ENCODE data around the gene MFSD2A.
"Not testable (repeated sequence)": the region's sequence is repeated elsewhere in the genome, so short reads cannot be mapped to it uniquely, and the experiment has no call there.

Gene MFSD2A

DNA sequence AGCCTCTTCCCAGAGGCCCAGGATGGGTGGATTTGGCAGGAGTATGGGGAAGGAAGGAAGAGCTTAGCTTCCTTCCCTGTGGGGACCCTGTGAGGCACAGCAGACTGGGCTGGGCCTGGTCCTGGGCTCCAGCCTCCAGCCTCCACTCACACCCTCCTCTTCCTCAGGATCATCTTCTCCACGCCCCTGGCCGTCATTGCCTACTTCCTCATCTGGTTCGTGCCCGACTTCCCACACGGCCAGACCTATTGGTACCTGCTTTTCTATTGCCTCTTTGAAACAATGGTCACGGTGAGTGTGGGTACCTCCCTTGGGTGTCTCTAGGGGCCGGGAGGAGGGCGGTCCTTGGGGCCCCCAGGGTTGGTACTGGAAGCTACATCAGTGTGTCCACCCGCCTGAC is 10.1 kb downstream of the MFSD2A start:
- DNase-seq (ENCODE audit: low read depth, low spot score), result no peak

DNA sequence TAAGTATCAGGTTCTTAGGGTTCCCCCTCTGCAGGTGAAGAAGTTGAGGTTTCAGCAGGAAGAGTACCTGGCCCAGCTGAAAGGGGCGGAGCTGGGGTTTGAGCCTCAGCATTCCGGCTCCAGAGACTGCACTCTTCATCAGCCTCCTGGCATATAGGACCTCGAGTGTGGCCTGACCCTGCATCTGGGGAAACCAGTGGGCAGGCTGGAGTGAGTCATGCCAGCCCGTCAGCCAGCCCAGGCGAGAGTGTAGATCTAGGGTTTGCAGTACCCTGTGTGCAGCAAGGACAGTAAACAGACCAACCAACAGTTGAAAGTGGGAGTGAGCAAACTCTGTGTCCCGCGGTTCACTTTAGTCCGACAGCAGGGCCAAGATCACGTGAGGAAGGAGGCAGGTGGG is 14.1 kb downstream of the MFSD2A start:
- no peak for DNase-seq (ENCODE audit: low read depth, low spot score)

DNA sequence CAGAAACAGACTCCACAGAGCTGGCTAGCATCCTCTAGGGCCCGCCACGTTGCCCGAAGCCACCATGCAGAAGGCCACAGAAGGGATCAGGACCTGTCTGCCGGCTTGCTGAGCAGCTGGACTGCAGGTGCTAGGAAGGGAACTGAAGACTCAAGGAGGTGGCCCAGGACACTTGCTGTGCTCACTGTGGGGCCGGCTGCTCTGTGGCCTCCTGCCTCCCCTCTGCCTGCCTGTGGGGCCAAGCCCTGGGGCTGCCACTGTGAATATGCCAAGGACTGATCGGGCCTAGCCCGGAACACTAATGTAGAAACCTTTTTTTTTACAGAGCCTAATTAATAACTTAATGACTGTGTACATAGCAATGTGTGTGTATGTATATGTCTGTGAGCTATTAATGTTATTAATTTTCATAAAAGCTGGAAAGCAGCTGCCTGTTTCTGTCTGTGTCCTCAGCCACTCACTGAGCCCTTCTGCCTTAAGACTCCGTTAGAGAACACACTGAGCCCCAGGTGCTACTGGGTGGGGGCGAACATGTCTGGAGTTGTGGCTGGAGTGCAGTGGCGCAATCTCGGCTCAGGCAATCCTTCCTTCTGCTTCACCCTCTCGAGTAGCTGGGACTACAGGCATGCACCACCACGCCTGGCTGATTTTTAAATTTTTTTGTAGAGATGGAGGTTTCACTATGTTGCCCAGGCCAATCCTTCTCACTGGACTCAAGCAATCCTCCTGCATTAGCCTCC is 14.8 kb downstream of the MFSD2A start:
- DNase-seq (ENCODE audit: low read depth, low spot score), result no peak

DNA sequence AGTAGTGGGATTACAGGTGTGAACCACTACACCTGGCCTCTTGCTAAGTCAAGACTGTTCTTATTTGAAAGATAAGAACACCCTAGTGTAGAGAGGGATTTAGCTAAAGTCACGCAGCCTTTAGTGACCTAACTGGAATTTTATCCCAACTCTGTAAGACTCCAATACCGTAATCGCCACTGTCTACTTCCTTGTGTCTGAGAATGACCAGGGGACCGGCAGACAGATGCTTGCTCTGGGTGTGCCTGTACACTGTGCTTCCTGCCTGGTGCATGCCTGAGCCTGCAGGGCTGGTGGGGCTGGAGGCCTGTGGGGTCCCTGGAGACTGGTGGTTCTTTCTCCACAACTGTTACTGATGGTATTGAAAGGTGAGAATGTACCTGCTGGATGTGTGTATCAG is 15.3 kb downstream of the MFSD2A start:
- DNase-seq (ENCODE audit: low read depth, low spot score), result no peak

DNA sequence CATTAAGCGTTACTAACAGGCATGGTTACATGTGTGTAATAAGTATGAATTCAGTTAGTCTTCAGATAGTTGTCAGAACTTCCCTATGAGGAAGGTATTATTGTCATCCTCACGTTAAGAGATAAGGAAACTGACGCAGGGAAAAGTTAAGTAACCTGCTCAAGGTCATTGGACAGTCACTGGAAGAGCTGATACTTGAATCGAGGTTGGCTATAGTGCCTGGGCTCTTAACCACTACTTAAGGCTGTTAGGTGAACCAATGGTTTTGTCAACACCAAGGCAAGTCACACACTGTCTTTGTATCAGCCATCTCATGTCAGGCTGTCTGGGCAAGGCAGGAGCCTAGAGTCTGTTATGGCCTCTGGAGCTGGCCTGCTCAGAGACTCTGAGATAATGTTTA is 16.2 kb downstream of the MFSD2A start:
- DNase-seq (ENCODE audit: low read depth, low spot score), result no peak

DNA sequence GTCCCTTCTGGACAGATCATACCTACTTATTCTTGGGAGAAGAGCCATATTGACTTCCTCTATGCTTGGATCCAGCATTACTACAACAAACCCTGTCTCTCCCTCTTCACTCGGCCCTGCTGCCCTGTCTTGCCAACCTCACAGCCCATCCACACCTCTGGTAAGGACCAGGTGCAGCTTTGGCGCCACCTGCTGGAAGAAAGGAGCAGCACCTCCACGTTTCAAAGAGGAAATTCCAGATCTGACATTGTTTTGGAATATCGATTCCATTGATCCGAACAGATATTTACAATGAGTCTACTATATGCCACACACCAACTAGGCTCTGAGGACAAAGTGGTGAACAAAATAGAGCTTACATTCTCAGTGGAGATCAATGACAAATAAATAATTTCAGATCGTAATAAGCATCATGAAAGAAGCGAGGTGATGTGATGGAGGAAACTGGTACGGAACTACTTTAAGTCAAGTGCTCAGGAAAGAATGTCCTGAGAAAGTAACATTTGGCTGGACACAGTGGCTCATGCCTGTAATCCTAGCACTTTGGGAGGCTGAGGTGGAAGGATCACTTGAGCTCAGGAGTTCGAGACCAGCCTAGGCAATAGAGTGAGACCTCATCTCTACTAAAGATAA is 18.7 kb downstream of the MFSD2A start:
- no peak for DNase-seq (ENCODE audit: low read depth, low spot score)

GRCh38 chr1:39976732-39977131 is 21.8 kb downstream of the MFSD2A start:
- peak; percentile 86 for DNase-seq (ENCODE audit: low read depth, low spot score)

GRCh38 chr1:39977202-39977601 is 22.3 kb downstream of the MFSD2A start:
- no peak for DNase-seq (ENCODE audit: low read depth, low spot score)

DNA sequence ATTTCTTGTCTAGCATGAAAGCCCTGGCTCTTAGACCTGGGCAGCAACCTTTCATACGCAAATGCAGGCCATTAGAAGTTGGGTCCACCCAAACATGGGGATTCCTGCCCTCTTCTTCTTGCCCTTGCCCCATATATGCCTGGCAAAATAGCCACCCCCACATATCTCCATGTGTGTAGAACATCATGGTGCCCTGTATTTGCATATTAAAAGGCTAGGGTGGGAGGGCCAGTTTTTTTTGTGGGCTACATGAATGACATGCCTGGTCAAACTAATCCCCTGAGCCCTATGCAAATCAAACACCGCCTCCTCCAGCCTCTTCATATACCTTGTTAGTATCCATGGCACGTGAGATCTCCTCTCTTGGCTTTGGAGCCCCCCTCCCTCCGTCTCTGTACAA is 24.7 kb downstream of the MFSD2A start:
- DNase-seq (ENCODE audit: low read depth, low spot score), result no peak

DNA sequence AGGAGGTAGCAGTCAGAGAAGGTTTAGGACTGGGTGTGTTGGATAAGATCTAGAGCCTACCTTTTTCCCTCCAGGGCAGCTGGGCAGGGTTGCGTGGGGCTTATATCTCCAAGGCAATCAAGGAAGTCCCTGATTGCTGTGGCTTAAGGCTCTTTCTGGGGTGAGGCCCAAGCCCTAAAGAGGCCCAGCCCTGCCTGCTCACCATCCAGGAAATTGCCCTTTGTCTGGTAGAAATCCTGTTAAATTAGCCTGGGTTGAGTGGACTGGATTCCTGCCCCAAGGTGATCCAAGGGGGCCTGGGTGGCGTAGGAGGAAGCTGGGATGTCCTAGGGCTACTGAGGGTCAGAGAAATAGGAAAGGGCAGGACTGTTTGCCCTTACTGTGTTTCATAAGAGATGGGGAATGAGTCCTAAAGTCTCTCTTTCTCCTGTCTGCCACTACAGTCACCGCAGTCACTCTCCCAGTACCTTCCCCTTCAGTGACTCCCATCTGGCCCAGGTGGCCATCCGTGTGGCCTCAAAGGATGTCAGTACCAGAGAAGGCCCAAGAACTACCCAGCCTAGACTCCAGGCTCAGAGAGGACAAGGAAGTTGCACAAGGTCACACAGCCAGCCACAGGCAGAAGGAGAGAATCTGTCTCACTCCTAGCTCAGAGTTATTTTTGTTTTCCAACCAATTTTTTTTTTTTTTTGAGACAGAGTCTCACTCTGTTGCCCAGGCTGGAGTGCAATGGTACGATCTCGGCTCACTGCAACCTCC is 25.8 kb downstream of the MFSD2A start:
- no peak for DNase-seq (ENCODE audit: low read depth, low spot score)

DNA sequence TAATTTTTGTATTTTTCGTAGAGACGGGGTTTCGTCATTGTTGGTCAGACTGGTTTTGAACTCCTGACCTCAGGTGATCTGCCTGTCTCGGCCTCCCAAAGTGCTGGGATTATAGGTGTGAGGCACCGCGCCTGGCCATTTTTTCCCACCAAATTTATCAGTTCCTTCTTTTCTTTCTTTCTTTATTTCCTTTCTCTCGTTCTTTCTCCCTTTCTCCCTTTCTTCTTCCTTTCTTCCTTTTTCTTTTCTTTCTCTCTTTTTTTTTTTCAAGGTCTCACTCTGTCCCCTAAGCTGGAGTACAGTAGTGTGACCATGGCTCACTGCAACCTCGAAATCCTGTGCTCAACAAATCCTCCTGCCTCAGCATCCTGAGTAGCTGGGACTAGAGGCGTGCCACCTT is 26.4 kb downstream of the MFSD2A start:
- DNase-seq (ENCODE audit: low read depth, low spot score), result no peak

- no peak for DNase-seq (ENCODE audit: low read depth, low spot score)
Observed at GRCh38 chr1:39981945-39982344, 27.0 kb downstream of the MFSD2A start.

GRCh38 chr1:39984480-39984879 is 29.5 kb downstream of the MFSD2A start:
- not testable (repeated sequence) for DNase-seq (ENCODE audit: low read depth, low spot score)

GRCh38 chr1:39984951-39985350 is 30.0 kb downstream of the MFSD2A start:
- DNase-seq (ENCODE audit: low read depth, low spot score), result no peak

GRCh38 chr1:39987869-39988268 is 32.9 kb downstream of the MFSD2A start:
- no peak for DNase-seq (ENCODE audit: low read depth, low spot score)

DNA sequence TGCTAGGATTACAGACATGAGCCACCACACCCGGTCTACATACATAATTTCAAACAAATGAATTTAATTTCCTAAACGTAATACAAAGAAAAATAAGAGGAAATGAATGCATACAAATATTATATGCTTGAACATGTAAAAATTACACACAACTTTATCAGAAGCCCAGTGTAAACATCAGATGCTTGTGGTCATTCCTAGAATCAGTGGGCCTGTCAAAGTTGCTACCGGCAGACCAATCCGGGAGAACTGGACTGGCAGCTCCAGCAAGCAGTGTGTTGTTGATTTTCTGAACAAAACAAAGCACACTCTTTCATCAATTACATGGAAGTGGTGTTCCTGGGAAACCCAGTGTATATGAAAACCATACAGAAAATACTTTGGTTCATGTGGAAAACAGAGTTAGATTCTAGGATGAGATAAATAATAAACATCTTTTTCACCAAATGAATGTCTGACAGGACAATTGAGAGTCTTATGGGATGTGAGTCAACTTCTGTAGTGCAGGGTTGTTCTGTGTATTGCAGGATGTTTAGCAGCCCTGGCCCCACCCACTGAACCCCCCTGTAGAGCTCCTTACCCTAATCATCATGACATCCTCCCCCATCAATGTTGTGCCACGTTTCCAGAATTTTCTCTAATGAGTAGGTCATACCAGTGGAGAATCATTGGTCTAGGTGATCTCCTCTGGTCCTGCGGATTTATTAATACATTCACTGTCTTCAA is 33.8 kb downstream of the MFSD2A start:
- DNase-seq (ENCODE audit: low read depth, low spot score), result no peak

GRCh38 chr1:39990428-39990827 is 35.5 kb downstream of the MFSD2A start:
- no peak for DNase-seq (ENCODE audit: low read depth, low spot score)

DNA sequence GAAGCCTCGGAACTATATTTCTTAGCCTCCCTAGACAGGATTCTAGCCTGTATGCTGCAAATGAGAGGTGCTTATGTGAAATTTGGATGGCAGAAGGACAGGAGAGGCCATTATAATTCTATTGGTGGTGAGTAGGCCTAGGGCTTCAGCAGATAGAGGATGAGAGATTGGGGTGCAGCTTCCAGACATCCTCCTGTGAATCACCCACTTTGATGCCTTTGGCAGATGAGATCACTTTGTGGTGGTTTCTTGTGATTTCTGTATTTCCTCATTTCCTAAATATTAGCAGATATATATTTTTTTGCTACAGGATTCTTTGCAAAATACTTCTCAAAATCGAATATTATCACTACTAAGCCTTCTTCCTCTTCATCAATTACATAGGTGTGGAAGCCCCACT is 37.3 kb downstream of the MFSD2A start:
- DNase-seq (ENCODE audit: low read depth, low spot score), result no peak

GRCh38 chr1:39992888-39993287 is 37.9 kb downstream of the MFSD2A start:
- no peak for DNase-seq (ENCODE audit: low read depth, low spot score)

DNA sequence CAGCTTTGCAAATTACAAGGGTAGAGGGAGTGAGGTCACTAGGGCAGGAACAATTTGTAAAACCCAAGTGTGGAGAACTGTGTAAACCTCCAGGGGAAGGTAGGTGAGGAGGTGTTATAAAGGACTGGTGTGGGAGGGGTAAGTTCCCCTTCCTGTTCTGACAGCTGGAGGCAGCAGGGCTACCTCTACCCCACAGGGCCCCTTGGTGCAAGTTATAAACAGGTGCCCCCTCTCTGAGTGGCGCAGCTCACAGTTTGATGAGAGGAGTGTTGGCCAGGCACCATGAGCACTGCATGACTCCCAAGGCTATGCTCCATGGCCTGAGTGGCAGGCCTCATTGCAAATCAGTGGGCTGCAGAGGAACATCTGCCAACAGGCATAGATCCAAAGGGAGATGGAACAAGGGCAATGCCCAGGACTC is 41.0 kb downstream of the MFSD2A start:
- DNase-seq (ENCODE audit: low read depth, low spot score), result no peak

DNA sequence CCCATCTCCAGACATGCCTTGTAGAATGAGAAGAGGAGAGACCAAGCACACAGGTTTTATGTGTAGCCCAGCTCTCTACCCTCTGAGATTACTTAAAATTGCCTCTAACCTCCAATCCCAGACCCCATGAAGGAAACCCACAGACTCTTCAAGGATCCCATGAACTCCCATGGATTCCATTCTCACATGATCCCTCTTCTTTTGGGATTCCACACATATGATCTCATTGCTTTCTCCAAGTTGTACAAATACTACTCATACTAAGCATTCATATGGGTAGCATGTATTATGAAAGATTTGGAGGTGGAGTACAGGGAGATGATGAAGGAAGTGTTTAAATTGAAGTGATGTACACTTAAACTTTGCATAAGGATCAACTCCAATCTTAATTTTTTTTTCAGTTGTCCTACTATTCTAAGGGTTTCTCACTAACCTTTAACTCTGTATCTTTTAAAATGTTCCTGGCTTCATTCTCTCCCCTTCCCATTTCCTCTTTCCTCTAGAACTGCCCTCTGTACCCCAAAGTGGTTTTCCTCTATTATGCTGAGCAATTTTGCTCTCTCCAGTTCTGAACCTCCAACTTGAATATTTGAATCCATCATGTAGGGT is 41.6 kb downstream of the MFSD2A start:
- DNase-seq (ENCODE audit: low read depth, low spot score), result no peak

DNA sequence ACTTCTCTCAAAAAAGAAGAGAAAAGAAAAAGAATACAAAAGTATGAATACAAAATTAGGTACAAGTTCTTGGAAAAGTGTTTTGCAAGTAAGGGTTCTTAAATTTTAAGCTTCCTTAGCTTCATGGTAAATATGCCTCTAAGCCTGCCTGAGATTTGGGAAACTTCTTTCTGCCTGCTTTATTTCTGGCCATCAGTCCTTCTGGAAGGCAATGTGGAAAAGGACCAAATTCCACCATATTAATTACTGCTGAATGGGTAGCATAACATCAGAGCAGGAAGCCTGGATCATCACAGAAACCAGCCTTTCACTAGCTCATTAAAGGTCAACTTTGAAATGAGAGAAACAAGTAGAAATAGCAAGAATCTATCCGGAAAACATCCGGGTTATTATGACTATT is 46.5 kb downstream of the MFSD2A start:
- no peak for DNase-seq (ENCODE audit: low read depth, low spot score)

All from iPS DF 19.7 (cell line).